Caco-2 (cell line): ENCODE results near the gene TRPV5. TPM values are rescaled to one million over a fixed set of nuclear protein-coding genes. Genes with fewer than 3 reads are reported as not detected.

ENCODE experiments used
- BruUV-seq: library from RNA; stranded (reverse); fragments of 400-500 nt; replicated peaks from 2 replicates; lab custom pipeline; 2021; lab: Mats Ljungman, UMichigan
- CTCF ChIA-PET: fragments of 300-600 bp; sonication (Branson Sonifier 250); formaldehyde crosslinking; loops from one replicate; lab custom pipeline; 2022; ENCODE audit warnings: antibody characterized with exemption; lab: Charles Lee
- POLR2A ChIA-PET: fragments of 300-600 bp; sonication (Branson Sonifier 250); formaldehyde crosslinking; loops from one replicate; lab custom pipeline; 2022; ENCODE audit warnings: antibody characterized with exemption; lab: Charles Lee
- DNase-seq, 2 experiments: peaks; one replicate each; pipeline versions ENCODE4 v3.0.0 to v3.0.0-alpha.2; 2020 to 2022
- H3K27me3 ChIP-seq: replicated peaks from 2 replicates; pipeline ENCODE4 v1.6.0; 2011; ENCODE audit warnings: low read length; ENCODE audit not compliant: control insufficient read depth, insufficient read depth
- H3K36me3 ChIP-seq: 2 replicates; pipeline ENCODE4 v1.5.1; 2011; ENCODE audit warnings: low read length; ENCODE audit not compliant: control insufficient read depth, insufficient read depth
- H3K4me1 ChIP-seq: fragments of 250-450 bp; sonication (Bioruptor Pico); 2 replicates; pipeline ENCODE4 v1.5.1; 2020; ENCODE audit warnings: mild to moderate bottlenecking
- H3K4me3 ChIP-seq: 2 replicates; pipeline ENCODE4 v1.5.1; 2011; ENCODE audit warnings: low read depth, mild to moderate bottlenecking, control low read depth, low read length
- H3K9me3 ChIP-seq: fragments of 250-450 bp; sonication (Bioruptor Pico); 2 replicates; pipeline ENCODE4 v1.5.1; 2020; ENCODE audit warnings: mild to moderate bottlenecking, moderate library complexity
- H3K27ac Mint-ChIP-seq: one replicate; pipeline ENCODE4 v1.8.0; 2022; ENCODE audit warnings: mixed read lengths; ENCODE audit not compliant: unreplicated experiment
- H3K27me3 Mint-ChIP-seq: one replicate; pipeline ENCODE4 v1.8.0; 2022; ENCODE audit warnings: mixed read lengths; ENCODE audit not compliant: insufficient read depth, unreplicated experiment
- H3K36me3 Mint-ChIP-seq: one replicate; pipeline ENCODE4 v1.8.0; 2022; ENCODE audit warnings: mild to moderate bottlenecking, mixed read lengths; ENCODE audit not compliant: insufficient read depth, unreplicated experiment
- H3K4me1 Mint-ChIP-seq: one replicate; pipeline ENCODE4 v1.8.0; 2022; ENCODE audit warnings: low read depth, mixed read lengths; ENCODE audit not compliant: unreplicated experiment
- H3K4me3 Mint-ChIP-seq: one replicate; pipeline ENCODE4 v1.8.0; 2022; ENCODE audit warnings: mild to moderate bottlenecking, moderate library complexity, mixed read lengths; ENCODE audit not compliant: unreplicated experiment
- H3K9me3 Mint-ChIP-seq: one replicate; pipeline ENCODE4 v1.8.0; 2022; ENCODE audit warnings: mixed read lengths; ENCODE audit not compliant: unreplicated experiment
- intact Hi-C: fragments of 100-400 bp; cut with micrococcal nuclease; formaldehyde crosslinking; loops from one replicate; pipeline ENCODE4 v1.10.0; 2022; ENCODE audit not compliant: unreplicated experiment
- total RNA-seq: library from RNA; stranded (reverse); gene quantifications from 2 replicates; pipeline ENCODE4 v1.2.3, GENCODE V29; 2022
- TF ChIP-seq, protein P1 (sequence below), 2 experiments: fragments of 200-600 bp in 1 of 2; IDR thresholded peaks; 1 replicate in 1 of 2; 2 replicates in 1 of 2; pipeline versions ENCODE4 v1.5.1 to v1.8.0; 2011 to 2022; ENCODE audit warnings: antibody characterized with exemption in 1 of 2, control low read depth in 1 of 2, inconsistent platforms in 1 of 2, low read depth in 1 of 2, low read length in 1 of 2, mild to moderate bottlenecking in 1 of 2, moderate library complexity in 1 of 2; ENCODE audit not compliant: insufficient read depth in 1 of 2, severe bottlenecking in 1 of 2, unreplicated experiment in 1 of 2

Gene TRPV5
- total RNA-seq, 1 experiment from 2014 or later: not detected

DNA sequence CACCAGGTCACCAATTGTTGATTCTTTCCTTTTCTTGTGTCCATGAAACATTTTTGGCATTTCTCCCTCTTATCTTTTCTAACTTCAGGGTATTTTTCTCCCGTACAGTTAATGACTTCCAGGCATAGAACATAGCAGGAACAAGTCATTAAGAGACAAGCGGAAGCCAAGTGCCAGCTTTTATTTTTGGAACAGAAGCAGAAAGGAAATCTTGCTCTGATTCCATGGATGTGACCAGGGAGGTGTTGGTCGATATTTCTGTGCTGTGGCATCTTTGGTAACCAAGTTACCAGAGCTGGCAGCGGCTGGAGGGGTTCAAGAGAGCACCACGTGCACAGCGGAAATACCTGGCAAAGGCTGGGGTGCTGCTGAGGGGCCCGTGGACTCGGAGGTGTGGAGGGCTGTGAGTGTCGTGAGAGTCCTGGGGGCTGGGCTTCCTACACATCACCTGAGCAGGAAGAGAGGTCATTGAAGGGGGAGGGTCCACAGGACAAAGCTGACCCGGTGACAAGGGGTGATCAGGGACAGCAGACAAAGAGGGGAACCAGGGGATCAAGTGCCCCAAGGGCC, 7.5 kb upstream of the TRPV5 start:
- no peak for DNase-seq
- no peaks in the 10 kb centered on the region for H3K9me3 ChIP-seq
- ChIA-PET POLR2A (no interaction called here), CTCF (no interaction called here)
- no peak overlapping the region for H3K4me3 ChIP-seq
- intact Hi-C loops: no loop called here
- Mint-ChIP-seq H3K4me3 (no peak overlapping the region), H3K27ac (no peak overlapping the region), H3K9me3 (no peaks in the 10 kb centered on the region), H3K36me3 (no peaks in the 10 kb centered on the region), H3K4me1 (peaks cover 18% of the 10 kb centered on the region), H3K27me3 (no peaks in the 10 kb centered on the region)
- no peaks in the 10 kb centered on the region for H3K27me3 ChIP-seq
- H3K4me1 ChIP-seq: no peaks in the 10 kb centered on the region
- BruUV-seq: no TSS peak
- no peaks in the 10 kb centered on the region for H3K36me3 ChIP-seq
- TF ChIP-seq, protein P1, sequence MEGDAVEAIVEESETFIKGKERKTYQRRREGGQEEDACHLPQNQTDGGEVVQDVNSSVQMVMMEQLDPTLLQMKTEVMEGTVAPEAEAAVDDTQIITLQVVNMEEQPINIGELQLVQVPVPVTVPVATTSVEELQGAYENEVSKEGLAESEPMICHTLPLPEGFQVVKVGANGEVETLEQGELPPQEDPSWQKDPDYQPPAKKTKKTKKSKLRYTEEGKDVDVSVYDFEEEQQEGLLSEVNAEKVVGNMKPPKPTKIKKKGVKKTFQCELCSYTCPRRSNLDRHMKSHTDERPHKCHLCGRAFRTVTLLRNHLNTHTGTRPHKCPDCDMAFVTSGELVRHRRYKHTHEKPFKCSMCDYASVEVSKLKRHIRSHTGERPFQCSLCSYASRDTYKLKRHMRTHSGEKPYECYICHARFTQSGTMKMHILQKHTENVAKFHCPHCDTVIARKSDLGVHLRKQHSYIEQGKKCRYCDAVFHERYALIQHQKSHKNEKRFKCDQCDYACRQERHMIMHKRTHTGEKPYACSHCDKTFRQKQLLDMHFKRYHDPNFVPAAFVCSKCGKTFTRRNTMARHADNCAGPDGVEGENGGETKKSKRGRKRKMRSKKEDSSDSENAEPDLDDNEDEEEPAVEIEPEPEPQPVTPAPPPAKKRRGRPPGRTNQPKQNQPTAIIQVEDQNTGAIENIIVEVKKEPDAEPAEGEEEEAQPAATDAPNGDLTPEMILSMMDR (IDR thresholded peaks at IDR 0.05; ENCODE audit: insufficient read depth in 1 of 2, low read depth in 1 of 2, low read length in 1 of 2, severe bottlenecking in 1 of 2, unreplicated experiment in 1 of 2): no peak

GRCh38 chr7:142939226-142939910, 5.8 kb upstream of the TRPV5 start, which contains the start of gene LLCFC1:
Gene LLCFC1, plus strand, starts transcription at chr7:142939484. Its CDS starts 138 bp downstream, at chr7:142939622.
- Histone ChIP-seq H3K9me3 (no peaks in the 10 kb centered on the region), H3K4me1 (no peaks in the 10 kb centered on the region), H3K4me3 (no peak within 1 kb of the TSS), H3K27me3 (no peaks in the 10 kb centered on the region), H3K36me3 (no peaks in the 10 kb centered on the region)
- H3K4me1 Mint-ChIP-seq: peaks cover 18% of the 10 kb centered on the region
- no peaks in the 10 kb centered on the region for H3K9me3 Mint-ChIP-seq
- no TSS peak for BruUV-seq
- DNase-seq: peak; percentile 56 to 60
- CTCF ChIA-PET: interaction anchor here (0.9 kb wide), 1 partner anchor 276 kb away, joined by 4 read pairs; no protein-coding TSS in a partner anchor
- no peak within 1 kb of the TSS for H3K4me3 Mint-ChIP-seq
- intact Hi-C loops: loop anchor here (1.0 kb wide), 1 partner anchor 58 kb away; no protein-coding TSS in a partner anchor
- no peaks in the 10 kb centered on the region for H3K27me3 Mint-ChIP-seq
- TF ChIP-seq, protein P1 (IDR thresholded peaks at IDR 0.05; ENCODE audit: insufficient read depth in 1 of 2, low read depth in 1 of 2, low read length in 1 of 2, severe bottlenecking in 1 of 2, unreplicated experiment in 1 of 2): peak; percentile 43 to 62
- no peak within 1 kb of the TSS for H3K27ac Mint-ChIP-seq
- H3K36me3 Mint-ChIP-seq: no peaks in the 10 kb centered on the region
- POLR2A ChIA-PET: no interaction called here

GRCh38 chr7:142938611-142939010, 5.1 kb upstream of the TRPV5 start:
- Mint-ChIP-seq H3K9me3 (no peaks in the 10 kb centered on the region), H3K27me3 (no peaks in the 10 kb centered on the region), H3K4me1 (peaks cover 18% of the 10 kb centered on the region), H3K27ac (no peak overlapping the region), H3K36me3 (no peaks in the 10 kb centered on the region), H3K4me3 (no peak overlapping the region)
- H3K4me3 ChIP-seq: no peak overlapping the region
- no peaks in the 10 kb centered on the region for H3K4me1 ChIP-seq
- intact Hi-C loops: loop anchor here (1.0 kb wide), 1 partner anchor 57 kb away; no protein-coding TSS in a partner anchor
- DNase-seq: no peak
- H3K9me3 ChIP-seq: no peaks in the 10 kb centered on the region
- TF ChIP-seq, protein P1 (IDR thresholded peaks at IDR 0.05; ENCODE audit: insufficient read depth in 1 of 2, low read depth in 1 of 2, low read length in 1 of 2, severe bottlenecking in 1 of 2, unreplicated experiment in 1 of 2): no peak
- ChIA-PET CTCF (no interaction called here), POLR2A (no interaction called here)
- H3K27me3 ChIP-seq: no peaks in the 10 kb centered on the region
- BruUV-seq: no TSS peak
- H3K36me3 ChIP-seq: no peaks in the 10 kb centered on the region
